SKM-1 treated with dmso at 0.1 percent for 144 hours (cell line): ENCODE results near the gene DOK3.

Source experiments
- DNase-seq: peaks from one replicate; lab custom pipeline; 2025; ENCODE audit not compliant: unreplicated experiment; lab: John Stamatoyannopoulos, UW

Gene DOK3

GRCh38 chr5:177452688-177453638 lies 56.7 kb downstream of the DOK3 start:
- DNase-seq, result no peak
